GM18870 (cell line): ENCODE data around the gene ALDH6A1.
A peak's percentile ranks its signal among the peaks of the same experiment; 100 is the strongest.
"Not testable (repeated sequence)": the region's sequence is repeated elsewhere in the genome, so short reads cannot be mapped to it uniquely, and the experiment has no call there.

Experiments
- ATAC-seq: cut with Tn5 transposase; IDR thresholded peaks from one replicate; pipeline ENCODE4 v1.9.1; 2021; ENCODE audit warnings: moderate library complexity; ENCODE audit not compliant: unreplicated experiment

The ALDH6A1 gene

DNA sequence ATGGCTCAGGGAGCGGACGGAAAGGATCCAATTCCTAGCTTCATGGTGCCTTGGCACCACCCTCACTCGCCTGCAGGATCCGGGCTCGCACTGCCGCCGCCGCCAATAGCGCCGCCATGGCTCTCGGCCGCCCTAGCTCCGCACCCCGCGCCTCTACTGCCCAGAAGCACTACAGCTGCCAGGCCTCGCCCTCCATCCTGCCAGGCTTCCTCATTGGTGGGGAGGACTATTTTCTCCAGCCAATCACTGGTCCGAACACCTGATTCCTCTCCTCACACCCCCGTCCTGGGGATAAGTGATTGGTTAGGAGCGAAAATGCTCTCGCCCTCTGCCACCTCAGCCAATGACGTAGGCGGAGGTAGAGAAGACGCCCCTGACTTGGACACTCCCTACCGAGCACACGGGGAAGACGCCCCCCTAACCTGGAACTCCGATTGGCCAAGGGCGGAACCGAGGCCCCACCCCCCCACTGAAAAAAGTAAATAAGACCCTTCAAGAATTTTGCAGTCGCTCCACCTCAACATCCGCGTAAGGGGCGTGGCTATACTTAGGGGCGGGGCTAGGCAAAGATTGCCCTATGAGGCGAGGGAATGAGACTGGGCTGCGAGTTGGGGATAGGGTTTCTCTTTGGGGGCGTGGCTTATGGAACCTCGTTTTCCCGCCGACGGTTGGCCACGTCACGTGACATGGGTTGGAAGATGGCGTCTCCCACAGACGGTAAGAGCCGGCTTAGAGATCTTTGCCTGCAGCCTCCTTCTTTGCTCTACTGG is at the start of gene ALDH6A1, which contains the start of gene LIN52:
ALDH6A1 (minus strand) TSS at position 177 of the 770 bp plus-strand sequence; CDS start at position 118, 59 bp downstream.
LIN52 (plus strand) TSS at position 680 of the 770 bp plus-strand sequence; CDS start at position 699, 19 bp downstream.
- ATAC-seq: peak; percentile 82

DNA sequence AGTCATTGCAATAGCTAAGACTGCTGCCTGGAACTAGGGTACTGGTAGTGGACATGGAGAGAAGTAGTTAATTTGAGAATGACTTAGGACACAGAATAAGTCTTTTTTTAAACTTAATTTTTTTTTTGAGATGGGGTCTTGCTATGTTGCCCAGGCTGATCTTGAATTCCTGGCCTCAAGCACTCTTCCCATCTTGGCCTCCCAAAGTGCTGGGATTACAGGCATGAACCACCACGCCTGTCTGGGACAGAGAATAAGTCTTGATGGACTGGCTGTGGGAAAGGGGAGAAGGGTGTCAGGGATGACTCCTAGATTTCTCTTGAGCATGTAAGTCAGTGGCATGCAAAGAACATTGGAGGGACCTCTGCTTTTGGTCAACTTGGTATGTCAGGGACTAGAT is 43.4 kb upstream of the ALDH6A1 start:
- ATAC-seq: no peak

DNA sequence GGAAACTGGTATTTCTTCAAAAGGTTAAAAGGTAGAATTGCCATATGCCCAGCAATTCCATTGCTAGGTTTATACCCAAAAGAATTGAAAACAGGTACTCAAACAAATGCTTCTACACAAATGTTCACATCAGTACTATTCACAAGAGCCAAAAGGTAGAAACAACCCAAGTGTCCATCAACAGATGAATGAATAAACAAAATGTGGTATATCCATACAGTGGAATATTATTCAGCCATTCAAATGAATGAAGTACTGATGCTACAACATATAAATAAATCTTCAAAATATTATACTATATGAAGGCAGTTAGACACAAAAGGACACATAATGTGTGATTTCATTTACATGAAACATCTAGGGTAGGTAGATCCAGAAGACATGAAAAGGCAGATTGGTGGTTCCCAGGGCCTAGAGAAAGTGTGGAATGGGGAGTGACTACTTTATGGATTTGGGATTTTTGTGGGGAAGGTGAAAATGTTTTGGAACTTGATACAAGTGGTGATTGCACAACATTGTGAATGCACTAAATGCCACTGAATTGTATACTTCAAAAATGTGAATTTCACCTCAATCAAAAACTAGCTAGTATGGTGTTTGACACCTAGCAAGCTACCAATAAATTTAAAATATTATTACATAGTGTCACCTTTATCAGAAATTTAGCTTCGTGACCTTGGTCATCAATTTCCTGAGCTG is 42.2 kb upstream of the ALDH6A1 start:
- ATAC-seq: no peak

DNA sequence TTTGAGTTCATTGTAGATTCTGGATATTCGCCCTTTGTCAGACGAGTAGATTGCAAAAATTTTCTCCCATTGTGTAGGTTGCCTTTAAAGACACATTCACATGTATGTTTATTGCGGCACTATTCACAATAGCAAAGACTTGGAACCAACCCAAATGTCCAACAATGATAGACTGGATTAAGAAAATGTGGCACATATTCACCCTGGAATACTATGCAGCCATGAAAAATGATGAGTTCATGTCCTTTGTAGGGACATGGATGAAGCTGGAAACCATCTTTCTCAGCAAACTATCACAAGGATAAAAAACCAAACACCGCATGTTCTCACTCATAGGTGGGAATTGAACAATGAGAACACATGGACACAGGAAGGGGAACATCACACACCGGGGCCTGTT is 41.2 kb upstream of the ALDH6A1 start:
- ATAC-seq: not testable (repeated sequence)

DNA sequence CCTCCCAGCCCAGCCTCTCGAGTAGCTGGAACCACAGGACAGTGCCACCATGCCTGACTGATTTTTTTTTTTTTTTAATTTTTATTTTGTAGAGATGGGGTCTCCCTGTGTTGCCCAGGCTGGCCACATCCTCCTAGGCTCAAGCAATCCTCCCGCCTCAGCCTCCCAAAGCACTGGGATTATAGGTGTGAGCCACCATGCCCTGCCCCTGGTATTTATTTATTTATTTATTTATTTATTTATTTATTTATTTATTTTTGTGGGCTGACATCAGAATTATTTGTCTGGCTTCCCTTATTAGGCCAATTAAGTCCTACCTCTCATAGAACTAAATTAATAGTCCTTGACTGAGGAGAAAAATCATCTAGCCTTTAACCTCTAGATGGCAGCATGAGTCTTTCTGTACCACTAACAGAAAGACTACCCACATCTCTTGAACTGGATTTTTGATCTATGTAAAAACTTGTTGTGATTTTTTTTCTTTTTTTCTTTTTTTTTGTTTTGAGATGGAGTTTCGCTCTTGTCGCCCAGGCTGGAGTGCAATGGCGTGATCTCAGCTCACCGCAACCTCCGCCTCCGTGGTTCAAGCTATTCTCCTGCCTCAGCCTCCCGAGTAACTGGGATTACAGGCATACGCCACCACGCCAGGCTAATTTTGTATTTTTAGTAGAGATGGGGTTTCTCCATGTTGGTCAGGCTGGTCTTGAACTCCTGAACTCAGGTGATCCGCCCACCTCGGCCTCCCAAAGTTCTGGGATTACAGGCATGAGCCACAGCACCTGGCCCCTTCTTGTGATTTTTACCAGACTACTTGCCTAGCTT is 27.4 kb upstream of the ALDH6A1 start:
- not testable (repeated sequence) for ATAC-seq

DNA sequence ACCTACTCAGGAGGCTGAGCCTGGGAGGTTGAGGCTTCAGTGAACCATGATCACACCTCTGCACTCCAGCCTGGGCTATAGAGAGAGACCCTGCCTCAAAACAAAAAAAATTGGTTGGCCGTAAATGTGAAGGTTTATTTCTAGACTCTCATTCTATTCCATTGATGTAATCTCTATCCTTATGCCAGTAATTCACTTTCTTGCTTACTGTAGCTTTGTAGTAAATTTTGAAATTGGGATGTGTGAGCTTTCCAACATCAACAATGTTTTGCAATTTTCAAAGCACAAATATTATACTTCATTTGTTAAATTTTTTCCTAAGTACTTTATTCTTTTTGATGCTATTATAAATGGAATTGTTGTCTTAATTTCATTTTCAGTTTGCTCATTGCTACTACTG is 25.1 kb upstream of the ALDH6A1 start:
- ATAC-seq: no peak

DNA sequence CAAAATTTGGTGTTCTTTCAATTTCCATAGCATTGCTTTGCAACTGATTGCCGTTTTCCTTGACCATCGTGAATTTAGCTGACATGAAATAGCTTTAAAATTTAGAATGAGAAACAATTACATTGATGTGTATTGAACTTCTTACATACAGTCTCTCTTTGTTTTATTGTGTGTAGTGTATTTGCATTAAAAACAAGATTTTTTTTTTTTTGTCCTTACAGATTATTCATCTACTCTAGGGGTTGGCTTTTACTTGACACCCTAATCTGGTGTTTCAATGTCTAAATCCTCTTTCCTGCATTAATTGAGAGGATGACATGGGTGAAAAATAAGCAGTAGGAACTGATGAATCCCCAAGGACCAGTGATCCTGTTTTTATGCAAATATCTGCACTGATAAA is 21.1 kb upstream of the ALDH6A1 start:
- ATAC-seq: no peak

DNA sequence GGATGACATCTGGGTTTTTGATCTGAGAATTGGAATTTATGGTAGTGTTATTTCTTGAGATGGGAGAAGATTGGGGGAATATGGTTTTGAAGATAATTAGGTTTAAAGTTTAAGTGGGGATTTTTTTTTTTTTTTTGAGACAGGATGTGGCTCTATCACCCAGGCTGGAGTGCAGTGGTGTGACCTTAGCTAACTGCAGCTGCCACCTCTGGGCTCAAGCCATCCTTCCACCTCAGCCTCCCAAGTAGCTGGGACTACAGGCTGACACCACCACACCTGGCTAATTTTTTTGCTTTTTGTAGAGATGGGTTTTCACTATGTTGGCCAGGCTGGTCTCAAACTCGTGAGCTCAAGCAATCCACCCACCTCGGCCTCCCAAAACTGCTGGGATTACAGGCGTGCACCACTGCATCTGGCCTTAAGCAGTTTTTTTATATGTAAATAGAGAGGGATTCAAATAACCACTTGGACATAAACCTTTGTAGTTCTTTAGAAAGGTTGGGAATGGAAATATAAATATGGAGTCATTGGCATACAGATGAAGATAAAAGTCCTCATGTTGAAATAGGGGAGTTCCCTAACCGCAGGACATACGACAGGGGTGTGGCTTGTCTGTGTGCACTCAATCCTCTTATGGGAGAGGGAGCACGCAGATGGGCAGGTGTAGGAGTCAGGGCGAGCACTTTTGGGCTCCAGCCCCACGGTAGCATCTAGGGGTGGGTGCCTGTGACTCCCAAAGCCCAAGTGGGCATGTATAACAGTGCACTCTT is 5.2 kb upstream of the ALDH6A1 start:
- no peak for ATAC-seq

DNA sequence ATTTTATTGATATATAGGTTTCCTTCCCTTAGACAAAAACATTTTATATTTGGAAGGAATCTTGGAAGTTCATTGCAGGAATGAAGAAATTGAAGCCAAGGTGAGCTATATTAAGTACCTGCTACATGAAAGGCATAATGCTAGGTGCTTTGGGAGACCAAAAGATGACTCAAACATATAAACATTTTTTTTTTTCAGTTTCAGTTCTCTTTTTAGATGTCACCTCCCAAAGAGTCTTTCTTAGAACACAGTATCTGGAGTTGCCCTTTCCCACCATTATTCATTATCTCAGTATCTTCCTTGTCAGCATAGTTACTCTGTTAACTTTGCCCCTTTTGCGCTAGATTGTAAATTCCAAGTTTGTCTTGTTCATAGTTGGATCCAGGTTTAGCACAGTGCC is 1.6 kb upstream of the ALDH6A1 start:
- no peak for ATAC-seq

DNA sequence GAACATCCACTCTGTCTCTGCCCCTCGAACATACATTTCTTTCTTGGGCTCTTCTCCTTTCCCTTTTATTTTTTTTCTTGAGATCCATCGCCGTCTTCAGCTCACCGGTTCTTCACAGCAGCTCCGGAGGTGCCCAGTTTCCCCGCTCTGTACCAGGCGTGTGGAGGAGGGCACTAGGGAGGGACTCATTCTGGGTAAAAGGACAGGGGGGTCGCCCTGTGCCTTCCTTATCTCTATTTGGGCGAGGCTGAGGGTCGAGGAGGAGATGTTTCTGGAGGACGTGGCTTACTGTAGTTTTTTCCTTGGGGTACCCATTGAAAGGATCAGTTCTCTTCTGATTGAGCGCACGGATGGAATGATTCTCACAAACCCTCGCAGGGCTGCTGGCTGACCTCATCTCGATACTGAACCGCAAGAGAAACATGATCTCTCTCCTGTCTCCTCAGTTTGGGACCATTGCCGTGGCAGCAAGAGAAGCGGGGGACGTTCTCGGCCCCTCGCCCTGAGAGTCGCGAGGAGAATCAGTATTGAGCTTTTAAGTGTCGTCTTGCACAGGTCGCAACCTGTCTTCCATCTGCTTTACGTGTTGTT is 889 bp upstream of the ALDH6A1 start:
- peak; percentile 11 for ATAC-seq

DNA sequence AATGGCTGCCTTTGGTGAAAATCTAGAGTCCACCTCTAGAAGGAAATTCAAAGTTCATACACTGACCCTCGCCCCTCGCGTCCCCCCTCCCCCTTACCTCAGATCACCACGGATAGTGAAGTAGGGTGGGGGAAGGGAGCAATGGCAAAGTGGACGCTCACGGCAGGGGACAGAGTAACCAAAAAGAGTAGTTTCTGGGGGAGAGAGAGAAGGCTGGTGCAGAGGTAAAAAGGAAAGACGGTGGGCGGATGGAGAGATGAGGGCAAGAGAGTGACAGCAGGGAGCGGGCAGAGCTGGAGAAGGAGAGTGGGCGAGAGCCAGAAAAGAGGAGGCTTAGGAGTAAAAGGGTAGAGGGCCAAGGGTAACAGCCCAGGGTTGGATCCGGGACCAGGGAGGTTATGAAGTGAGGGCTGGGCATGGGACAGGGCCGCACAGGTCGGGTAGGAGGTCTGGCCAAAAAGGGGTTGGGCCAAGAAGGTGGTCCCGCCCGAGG is 423 bp downstream of the ALDH6A1 start:
- ATAC-seq: peak; percentile 6

DNA sequence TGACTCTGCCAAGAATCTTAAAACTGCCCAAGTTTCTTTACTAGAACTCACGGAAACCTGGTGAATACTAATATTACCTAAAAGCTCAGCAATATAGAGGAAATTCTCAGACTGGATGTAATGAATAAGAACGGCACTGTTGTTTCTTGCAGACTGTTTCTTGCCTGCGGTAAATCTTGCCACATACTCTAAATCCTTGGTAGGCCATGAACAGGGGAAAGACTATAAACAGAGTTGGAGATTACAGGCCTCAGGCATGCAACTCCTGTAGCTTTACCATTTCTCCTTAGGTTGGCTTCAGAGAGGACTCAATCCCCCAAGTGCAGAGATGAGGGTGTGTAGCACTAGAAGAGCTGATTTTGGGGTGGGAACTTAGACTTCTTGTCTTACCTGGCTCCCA is 1.1 kb downstream of the ALDH6A1 start:
- no peak for ATAC-seq

DNA sequence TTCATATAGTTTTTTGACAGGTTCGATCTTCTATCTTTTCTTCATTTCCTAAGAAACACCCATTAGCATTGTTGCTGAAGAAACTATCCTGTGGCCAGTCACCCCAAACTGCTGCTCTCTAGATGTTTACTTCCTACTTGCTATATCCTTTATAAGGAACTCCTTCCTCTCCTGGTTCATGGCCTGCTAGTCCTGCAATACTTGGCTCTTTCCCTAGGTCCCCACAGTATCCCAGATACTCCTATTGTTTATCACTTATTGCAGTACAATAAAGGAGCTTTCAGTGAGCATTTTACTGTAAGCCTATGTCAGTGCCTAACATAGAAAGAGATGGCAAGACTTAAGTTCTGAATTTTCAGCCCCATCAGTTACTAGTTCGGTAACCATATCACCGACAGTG is 2.8 kb downstream of the ALDH6A1 start:
- ATAC-seq: no peak

DNA sequence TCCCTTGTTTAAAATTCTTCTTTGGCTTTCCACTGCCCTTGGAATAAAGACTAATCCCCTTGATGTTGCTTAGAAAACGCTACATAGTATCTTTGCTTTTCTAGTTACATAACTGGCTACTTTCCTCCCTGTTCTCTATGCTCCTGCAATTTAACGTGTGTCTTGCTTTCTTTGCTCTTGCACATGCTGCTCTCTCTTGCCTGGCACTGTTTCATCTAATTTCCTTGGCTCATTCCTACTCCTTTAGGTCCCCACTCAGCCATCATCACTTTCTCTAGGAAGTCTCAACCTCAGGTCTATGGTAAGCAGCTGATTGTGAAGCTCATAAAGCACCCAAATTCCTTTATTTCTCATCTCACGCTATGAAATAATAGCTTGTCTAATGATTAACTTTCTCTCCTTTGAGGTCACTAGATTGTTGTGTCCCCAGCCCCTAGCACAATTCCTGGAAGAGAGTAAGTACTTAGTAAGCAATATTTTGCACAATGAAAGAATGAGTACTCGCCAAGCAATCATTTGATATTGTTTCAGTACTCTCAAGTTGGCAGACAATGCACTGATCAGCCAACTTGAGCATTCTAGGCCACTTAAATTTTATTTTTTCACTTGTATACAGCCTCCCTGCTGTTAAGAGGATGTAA is 3.3 kb downstream of the ALDH6A1 start:
- no peak for ATAC-seq

DNA sequence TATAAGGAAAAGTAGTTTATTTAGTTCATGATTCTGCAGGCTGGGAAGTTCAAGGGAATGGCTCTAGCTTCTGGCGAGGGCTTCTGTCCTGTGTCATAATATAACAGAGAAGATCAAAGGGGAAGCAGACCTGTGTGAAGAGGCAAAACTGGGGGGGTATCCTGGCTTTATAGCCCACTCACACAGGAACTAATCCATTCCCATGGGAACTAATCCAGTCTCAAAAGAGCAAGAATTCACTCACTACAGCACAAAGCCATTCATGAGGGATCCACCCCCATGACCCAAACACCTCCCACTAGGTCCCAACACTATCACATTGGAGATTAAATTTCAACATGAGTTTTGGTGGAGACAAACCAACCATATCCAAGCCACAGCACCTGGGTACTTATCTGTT is 6.9 kb downstream of the ALDH6A1 start:
- ATAC-seq: no peak

DNA sequence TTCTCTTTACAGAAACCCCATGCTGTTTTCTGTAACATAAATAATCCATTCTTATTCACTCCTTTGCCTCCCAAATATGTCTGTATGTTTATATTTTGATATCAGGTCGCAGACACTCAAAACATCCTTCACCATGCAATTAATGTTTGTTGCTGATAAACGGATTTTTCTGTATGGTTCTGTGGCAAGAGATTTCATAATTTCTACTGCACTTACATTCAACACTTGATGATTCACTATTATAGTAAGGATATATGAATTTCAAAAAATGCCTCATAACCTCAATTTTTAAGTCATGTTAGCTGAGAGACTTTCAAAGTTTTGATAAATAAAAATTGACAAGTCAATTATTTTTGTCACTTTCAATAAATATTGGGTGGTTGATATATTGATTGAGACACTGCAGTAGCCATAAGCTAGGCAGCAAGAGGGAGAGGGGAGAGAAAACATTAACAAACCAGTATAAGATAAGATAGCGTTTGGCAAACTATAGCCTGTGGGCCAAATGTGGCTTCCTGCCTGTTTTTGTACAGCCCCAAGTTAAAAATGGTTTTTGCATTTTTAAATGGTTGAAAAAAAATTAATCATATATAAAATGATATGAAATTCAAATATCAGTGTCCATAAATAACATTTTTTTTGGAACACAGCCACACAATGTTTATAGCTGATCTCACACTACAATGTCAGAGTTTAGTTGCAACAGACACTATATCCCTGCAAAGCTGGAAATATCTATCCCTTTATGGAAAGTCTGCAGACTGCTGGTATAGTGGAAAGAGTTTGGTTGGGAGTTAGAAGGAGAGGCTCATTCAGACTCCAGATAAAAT is 18.3 kb downstream of the ALDH6A1 start:
- ATAC-seq: no peak

DNA sequence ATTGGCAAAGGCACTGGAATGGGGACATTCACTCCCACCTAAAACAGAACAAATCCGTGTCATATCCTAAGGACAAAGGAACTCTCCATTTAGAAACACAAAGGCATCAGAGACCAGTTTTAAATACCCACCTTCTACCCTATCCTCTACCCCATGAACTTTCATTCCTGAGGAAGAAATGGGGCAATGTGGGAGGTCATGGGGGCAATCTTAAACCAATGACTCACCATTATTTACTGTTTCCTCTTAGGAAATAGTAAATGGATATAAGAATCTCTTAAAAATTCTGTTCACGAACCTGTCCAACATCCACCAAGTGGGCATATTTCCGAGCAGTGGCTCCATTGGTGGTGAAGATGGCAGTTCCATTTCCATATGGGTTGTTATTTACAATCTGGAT is 19.4 kb downstream of the ALDH6A1 start:
- no peak for ATAC-seq

DNA sequence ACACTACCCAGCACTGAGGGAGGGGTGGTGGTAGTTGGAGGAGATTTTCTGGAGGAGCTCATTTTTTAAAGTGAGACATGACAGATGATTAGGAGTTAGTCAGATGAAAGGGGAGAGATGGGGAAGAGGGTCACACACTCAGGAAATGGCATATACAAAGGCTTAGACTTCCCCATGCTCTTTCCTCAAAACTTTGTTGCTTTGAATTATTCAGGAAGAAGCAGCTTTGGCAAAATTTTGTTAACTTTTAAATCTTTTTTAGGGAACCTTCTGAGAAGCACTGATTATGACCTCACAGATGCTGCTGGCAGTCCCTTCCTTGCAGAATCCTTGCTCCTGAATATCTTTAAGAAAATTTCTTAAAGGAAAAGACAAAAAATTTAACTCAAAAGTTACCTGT is 19.8 kb downstream of the ALDH6A1 start:
- ATAC-seq: no peak

DNA sequence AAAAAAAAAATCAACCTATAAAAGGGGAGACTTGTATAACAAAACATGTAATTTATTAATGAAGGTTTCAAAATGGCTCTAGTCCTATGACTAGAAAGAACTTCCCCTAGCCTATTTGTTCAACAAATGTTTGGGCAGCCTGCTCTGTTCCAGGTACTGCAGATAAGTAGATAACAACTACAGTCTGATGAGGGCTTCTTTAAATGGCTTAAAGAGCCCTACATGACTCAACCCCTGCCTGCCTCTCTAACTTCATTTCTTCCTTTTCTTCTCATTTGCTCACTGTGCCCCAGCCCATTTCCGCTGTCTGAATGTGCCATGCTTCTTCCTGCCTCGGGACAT is 21.5 kb downstream of the ALDH6A1 start:
- ATAC-seq: no peak
